Measurements from ENCODE around the gene SESN3.

DNA sequence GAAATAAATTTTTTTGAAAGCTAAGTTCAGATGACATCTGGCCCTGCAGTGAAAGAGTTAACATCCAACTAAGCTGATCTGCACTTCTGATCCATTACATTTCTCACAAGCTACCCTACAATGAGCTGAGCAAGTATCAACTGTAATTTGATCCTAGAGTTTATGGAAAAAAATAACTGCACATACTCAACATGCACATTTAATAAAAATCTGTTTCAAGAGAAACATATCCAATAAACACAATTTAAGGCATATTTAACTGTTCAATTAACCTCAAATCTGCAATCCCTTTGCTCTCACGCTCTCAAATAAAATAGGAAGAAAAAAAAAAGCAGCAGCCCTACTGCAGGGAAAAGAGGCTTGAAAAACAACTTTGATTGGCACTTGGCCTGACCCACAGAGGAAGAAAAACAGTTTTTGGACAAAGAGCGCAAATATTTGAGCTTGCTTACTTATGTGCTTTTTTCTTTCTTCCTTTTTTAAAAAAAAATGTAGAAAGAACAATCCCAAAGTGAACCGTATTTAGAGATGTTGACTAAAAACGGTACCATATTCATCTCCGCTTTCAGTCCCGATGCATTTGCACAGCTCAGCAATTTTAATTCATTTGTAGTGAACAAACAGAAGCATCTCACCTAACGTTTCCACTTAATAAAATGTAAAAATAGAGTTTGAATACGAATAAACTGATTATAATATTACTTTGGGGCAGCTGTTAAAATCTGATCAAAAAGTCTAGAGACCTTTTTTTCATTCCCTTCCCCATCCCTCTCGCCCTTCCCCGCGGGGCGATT, 1.6 kb downstream of the SESN3 start:
- TF ChIP-seq YY1 (IDR thresholded peaks at IDR 0.05; ENCODE audit: insufficient read depth, insufficient read length) (no peak), SUZ12 (IDR thresholded peaks at IDR 0.05; ENCODE audit: extremely low read depth, insufficient read depth, insufficient read length) (no peak)
